SHP77 (cell line): ENCODE measurements around the gene TMEM184A.

Experiments used
- DNase-seq, 2 experiments: peaks; one replicate each; lab custom pipeline; 2025; lab: John Stamatoyannopoulos, UW

The TMEM184A gene

DNA sequence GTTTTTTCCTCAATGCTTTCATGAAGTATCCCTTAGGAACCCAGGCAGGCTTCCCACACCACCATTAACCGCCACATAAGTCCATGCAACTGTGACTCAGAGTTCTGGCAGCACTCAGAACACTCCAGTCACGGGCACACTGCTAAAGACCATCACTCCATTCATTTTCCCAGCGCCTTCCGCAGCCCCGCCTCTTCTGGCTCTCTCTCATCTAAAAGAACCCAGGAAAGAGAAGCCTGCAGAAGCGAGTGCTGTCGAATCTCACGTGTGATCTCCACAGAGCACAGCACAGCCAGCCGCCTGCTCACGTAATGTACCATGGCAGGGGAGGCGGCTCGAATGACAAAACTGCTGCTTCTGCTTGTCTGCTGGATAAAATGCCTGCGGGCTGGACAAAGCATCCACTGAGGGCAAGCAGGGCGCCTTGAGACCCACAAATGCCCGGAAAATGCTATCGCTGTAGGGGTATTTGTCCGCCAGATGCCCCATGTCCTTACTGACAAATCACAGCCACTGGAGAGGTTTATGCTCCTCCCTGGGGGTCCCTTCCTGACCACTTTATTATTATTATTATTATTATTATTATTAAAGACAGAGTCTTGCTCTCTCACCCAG, 12.0 kb upstream of the TMEM184A start:
- no peak for DNase-seq

DNA sequence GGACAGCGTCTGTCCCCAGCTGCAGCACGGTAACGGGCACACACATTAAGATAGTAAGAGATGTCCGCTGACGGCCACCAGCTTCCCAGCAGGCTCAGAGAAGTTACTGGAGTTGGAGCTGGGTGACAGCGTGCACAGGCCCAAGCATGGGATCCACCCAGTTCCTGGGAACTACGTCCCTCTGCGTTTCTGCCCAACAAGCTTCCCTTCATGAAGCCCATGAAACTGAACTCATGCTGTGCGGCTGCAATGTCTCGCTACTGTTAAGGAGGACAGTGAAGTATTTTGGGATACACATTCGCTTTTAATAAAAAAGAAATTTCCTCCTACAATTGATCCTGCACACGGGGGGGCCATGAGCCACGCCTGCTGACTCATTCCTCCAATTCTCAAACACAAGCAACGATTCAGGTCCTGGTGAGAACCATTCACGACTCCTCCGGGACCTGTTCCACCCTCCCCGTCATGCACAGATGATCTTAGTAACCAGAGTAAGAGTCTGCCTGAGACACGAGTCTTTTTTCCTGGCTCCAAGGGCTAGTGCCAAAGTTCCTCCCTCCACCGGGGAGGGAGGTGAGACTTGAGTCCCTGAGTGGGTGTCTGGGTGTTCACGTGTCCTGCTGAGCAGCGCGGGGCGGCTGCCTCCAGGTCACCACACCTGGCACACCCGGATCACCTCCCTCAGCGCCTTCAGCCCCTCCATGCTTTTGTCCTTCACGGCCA, 11.2 kb upstream of the TMEM184A start:
- DNase-seq = no peak

- DNase-seq = no peak
Observed at GRCh38 chr7:1566687-1567048, 10.7 kb upstream of the TMEM184A start.

- no peak for DNase-seq
Observed at GRCh38 chr7:1564603-1565022, 8.6 kb upstream of the TMEM184A start.

DNA sequence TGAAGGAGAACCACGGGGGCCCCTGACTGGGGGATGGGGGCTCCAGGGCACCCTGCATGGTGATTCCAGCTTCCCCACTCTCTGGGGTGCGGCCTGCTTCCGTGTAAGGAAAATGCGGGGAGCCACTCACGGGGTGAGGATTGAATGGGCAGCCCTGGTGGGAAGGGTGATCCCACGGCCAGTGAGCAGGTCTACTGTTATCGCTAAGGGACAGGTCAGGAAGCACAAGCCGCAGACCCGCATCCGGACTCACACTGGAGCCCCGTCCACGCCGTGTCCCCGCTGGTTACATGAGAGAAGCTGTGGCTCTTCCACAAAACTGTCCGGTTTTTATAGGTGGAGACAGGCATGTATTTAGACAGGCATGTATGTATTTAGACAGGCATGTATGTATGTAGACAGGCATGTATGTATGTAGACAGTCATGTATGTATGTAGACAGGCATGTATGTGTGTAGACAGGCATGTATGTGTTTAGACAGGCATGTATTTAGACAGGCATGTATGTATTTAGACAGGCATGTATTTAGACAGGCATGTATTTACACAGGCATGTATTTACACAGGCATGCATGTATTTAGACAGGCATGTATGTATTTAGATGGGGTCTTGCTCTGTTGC, 8.1 kb upstream of the TMEM184A start:
- no peak for DNase-seq

DNA sequence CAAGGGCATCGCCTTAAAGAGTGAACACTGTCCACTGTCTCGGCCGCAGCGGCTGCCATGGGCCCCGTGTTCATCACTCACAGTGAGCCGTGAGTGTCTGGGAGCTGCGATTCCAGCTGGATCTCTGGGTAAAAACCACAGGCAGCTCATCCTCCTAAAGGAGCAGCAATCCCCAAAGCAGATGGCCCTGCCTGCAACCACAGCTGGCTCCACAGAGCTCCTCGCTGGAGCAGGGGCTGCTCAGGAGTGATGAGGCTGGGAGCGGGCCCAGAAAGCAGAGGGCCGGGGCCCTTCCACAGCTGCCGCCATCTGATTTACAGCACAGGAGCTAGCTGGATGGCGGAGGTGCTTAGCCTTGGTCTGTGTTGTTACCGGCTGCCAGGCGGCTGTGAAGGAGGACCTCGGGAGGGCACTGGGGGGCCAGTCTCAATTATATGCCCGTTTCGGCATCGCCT, 6.6 kb upstream of the TMEM184A start:
- DNase-seq = peak; percentile 39 to 50

DNA sequence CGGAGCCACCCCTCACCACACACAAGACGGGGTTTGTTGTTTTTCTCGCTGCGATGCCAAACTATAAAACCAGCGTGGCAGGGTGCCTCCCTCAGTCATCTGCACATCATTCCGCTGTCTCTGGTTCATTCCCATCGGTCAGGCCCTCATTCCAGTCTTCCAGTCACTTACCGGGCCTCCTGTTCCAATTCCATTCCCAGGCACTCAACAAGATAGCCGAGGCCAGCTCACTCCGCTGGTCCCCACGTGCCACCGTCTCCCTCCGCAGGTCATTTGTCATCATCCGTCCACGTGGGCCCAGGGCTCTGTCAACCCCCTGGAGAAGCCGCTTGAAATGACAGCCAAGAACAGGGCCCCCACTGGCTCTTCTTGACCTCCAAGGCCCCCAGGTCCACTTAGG, 6.1 kb upstream of the TMEM184A start:
- DNase-seq = no peak

DNA sequence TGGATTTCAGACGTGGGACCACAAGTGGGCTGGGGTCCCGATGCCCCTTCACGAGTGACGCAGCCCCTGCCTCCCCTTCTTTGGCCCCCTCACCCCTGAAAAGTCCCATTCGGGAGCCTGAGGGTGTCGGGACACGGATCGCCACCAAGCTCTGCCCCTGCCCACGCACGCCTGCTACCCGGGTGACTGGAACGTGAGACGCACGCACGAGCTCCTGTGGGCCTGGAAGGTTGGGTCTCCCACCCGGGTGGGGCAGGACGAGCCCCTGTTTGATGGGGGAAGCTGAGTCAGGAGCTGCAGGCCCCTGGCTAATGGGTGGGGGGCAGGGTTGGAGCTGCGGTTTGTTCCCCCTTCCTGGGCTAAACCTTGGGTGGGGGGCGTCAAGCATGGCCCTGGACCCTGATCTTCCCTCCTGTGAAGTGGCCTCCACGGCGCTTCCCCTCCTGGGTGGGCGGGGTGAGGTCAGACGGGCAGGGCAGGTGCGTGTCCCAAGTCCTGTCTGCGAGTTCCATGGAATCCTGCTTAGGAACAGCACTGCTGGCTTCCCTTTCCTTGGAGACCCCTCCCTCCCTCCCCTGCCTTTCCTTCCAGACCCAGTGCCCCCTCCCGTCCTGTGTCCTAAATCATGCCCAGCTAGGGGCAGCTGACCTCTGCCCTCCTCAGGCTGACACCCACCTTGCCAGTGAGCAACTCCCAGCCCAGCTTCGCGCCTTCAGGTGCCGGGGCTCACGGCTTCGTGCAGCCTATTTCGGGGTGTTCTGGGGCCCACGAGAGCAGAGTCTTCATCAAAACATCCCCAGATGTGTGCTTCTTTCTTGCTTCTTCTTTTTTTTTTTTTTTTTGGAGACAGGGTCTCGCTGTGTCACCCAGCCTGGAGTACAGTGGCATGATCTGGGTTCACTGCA, 5.3 kb upstream of the TMEM184A start:
- DNase-seq = no peak

GRCh38 chr7:1560620-1561031, 4.6 kb upstream of the TMEM184A start:
- no peak for DNase-seq

GRCh38 chr7:1559626-1560590, 3.9 kb upstream of the TMEM184A start:
- no peak for DNase-seq

- no peak for DNase-seq
Observed at GRCh38 chr7:1558841-1559625, 3.0 kb upstream of the TMEM184A start.

- DNase-seq = peak; percentile 78 to 85
Observed at GRCh38 chr7:1558181-1558811, 2.3 kb upstream of the TMEM184A start.

DNA sequence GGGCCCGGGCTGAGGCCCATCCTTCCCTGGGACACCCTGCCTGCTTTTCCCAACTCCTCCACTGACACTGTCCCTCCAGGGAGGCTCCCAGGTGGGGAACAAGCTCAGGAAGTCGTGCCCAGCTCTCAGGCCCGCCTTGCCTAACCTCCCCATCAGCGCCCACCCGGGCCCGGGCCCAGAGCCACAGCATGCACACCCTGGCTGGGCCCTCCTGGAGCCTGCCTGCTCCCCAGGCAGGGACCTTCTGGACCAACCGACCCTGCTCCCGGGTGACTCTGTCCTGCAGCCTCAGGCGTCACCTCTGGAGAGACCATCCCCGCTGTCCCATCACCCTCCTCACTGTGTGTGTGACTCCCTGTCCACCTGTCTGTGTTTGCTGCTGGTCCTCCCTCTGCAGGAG, 1.8 kb upstream of the TMEM184A start:
- no peak for DNase-seq

GRCh38 chr7:1557006-1557405, 1.0 kb upstream of the TMEM184A start:
- no peak for DNase-seq

DNA sequence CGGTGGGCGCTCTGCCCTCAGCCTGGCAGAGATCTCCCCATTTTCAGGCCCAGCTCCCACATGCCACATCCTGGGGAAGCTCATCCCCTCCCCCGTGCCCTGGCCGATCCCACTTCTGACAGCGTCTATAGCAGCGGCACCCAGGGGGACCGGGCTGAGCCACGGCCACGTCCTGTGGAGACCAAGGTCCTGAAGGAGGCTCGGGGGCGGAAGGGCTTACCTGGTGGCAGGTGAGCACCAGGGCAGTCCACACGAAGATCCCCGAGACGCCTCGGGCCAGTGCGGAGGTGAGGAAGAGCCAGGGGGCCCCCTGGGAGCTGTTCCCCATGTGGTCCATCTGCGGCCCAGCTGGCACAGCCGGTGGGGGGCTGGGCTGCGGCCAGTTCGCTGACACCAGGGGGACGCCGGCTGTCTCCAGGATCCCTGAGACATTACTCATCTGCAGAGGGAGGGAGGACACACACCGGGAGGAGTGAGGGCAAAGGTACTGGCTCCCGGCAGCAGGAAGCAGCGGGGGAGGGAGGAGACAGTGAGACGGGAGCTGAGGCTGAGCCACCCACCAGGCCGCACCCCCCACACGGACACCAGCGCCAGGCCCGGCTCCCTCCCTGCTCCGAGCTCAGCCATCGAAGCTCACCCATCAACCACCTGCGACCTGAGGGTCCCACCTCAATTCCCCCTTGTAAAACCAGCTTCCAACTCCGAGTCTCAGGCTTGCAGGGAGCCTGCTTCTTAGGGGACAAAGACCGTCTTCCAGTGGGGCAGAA, 776 bp downstream of the TMEM184A start:
- DNase-seq = peak; percentile 59 to 85

- DNase-seq = no peak
Observed at GRCh38 chr7:1554333-1555045, 1.5 kb downstream of the TMEM184A start.

DNA sequence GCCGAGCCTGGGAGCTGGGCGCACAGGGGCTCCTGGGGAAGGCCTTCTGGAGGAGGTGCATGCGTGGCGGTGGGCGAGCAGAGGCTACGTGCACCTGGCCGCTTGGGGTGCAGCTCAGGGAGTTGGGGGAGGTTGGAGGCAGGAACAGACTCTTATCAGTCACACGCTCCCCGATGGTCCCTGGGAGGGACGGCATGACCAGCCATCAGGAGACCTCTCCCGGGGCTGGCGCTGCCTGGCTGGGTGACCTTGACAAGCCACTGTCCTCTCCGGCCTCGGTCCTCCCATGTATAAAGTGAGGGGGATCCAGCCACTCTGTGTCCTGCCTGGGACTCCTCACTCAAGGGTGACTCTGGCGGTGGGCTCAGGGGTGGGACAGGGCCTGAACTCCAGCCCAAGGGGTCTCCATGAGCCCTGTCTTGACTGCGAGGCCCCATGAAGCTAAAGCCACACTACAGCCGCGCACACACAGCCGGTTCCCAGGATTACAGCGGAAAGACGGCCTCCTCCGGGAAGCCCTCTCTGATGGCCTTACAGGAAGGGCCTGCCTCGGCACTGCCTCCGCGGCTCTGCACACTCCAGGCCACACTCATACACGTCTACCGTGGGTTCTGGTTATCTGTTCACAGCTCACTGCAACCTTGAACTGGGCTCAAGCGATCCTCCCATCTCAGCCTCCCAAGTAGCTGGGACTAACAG, 2.3 kb downstream of the TMEM184A start:
- no peak for DNase-seq

- DNase-seq = no peak
Observed at GRCh38 chr7:1552200-1552599, 3.8 kb downstream of the TMEM184A start.
